HG03064 (cell line): ENCODE results near the gene GCN1.

Source experiments
- ATAC-seq: cut with Tn5 transposase; IDR thresholded peaks from one replicate; pipeline ENCODE4 v1.9.1; 2021; ENCODE audit warnings: low read depth; ENCODE audit not compliant: unreplicated experiment

The GCN1 gene

DNA sequence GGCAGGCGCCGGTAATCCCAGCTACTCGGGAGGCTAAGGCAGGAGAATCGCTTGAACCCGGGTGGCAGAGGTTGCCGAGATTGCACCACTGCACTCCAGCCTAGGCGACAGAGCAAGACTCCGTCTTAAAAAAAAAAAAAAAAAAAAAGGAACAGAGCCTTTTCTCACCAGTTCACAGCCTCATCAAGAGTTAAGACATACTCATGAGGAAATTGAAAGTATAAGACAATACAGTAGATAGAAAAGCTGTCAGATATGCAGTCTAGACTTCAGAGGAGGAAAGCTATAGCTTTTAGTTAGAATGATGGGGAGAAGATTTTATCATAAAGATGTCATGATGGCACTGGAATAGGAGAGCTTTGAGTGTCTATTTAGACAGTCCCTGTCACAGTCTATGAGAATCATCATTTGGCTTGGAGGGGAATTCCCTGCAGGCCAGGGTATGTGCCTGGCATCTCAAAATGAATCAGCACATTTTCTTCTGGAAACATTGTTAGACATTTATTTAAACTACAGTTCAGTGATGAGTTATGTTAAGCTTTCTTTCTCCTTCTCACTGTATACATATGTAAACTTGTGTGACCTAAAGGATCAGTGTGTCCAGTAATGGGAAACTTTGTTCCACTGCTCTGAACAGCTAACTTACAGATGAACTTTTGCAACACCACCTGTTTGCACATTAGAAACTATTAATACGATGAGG, 75.1 kb downstream of the GCN1 start:
- ATAC-seq: no peak

DNA sequence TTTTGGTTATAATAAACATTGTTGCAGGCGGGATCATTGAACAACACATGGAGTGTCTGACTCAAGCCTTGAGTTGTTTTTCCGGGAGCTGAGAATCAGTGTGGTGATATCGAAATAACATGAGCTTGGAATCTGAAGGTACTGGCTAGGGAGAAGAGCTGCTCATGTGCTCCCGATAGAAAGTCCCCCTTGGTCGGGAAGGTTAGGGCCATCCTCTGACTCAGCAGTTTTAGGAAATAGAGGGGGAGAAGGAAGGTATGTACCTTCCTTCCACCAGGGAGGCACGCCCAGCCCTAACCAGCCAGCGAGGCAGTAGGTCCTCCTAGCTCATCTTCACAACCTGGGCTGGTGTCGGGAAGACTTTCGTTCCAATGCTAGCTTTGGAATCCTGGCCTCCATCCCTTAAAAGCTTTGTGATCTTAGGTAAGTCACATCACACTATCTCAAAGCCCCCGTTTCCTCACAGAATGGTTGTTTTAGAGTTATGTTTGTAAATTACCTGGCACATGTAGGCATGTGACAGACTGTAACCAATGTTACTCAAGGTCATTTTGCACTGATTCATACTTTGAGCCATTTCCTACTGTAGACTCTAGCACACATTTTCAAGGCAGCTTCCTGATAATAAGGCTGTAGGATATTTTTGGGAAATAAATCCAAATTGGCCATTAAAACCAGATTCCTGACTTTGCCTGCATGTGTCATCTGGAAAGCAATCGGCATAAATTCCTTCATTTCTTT, 76.0 kb downstream of the GCN1 start:
- no peak for ATAC-seq

DNA sequence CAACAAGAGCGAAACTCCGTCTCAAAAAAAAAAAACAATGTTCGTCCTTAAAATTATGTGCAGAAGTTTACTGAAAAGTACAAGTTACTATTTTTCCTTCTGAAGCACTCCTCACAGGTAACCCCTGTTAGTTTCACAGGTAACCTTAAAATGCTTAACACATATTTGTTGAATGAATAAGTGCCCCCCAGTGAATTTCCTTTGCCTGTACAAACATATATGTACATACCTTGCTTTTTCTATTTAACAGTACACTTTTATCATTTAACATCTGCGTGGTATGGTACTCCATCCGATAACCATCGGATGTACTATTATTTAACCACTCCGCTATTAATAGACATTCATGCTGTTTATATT, 76.6 kb downstream of the GCN1 start:
- ATAC-seq: no peak

DNA sequence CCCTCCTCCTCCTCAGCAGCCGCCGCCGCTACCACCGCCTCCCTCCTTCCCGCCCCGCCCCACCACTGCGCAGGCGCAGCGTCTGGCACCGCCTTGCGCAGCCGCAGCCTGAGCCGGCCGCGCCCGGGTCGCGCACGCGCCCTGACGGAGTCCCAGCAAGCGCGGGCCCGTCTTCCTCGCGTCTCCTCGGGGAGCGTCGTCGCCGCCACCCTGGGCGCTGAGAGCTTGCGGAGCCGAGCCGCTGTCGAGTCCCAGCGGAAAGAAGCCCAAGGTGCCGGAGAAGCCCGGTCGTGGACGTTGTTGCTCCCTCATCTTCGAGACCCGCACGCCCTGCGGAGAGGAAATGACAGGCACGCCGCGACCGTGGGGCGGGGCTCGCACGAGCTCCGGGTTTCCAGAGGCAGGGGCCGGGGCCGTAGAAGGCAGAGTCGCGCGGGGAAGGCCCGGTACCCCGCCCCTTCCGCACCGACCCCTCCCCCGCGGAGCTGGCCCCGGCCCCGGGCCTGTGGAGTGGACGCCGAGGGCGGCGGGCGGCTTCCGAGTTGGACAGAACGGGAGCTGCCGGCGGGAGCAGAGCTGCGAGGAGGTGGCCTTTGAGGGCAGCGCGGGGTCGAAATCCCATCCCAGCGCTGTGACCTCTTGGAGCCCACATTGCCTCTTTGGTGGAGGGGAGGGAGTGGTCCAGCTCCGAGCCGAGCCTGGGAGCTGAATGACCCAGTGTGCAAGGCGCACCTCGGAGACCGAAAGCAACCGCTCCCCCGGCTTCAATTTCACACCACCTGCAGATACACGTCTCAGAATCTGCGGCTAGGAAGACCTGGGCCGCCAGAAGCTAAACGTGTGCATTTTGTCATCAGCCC, 77.5 kb downstream of the GCN1 start:
- ATAC-seq: peak; percentile 38

DNA sequence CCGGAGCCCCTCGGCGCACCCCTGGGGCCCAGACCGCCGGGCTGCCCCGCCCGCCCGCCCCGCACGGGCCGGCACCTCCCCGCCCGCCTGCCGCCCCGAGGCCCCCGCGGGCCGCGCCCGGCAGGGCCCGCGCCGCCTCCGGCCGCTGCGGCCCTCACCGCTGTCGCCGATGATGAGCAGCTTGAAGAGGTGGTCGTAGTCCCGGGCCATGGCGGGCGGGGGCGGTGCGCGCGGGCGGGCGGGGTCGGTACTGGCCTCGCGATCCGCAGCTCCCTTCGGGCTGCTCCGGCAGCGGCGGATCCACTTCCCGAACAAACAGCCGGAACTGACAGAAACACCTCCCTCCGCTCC, 78.1 kb downstream of the GCN1 start, which contains the start of gene RAB35:
RAB35 (minus strand) TSS at position 313 of the 351 bp plus-strand sequence; CDS start at position 210, 103 bp downstream.
- ATAC-seq: peak; percentile 0

DNA sequence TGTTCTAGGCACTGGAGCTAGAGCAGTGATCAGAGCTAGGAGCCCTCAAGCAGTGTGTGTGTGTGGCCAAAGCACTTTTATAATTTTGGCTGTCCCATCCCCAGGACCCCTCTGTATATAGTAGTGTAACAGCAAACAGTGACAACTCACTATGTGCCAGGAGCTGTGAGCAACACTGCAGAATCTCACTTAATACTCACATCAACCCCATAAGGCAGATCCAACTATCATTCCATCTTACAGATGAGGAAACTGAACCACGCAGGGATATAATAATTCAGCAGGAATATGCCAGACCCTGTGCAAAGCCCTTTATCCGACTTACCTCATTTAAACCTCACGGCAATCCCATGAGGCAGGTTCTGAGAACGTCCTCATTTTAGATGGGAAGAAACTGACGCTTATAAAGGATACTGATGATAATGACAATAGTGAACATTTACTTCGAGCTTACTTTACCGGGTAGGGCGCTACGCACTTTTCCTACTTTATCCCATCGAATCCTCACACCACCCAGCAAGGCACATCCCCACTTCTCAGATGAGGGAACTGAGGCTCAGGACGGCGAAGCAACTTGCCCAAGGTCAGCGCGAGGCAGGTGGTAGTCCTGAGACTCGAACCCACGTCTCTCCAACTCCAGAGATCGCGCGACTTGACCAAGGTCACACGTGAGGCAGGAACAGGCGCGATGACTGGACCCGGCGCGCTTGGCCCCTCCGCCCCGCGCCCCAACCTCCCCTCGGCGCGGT, 78.6 kb downstream of the GCN1 start:
- ATAC-seq: no peak

DNA sequence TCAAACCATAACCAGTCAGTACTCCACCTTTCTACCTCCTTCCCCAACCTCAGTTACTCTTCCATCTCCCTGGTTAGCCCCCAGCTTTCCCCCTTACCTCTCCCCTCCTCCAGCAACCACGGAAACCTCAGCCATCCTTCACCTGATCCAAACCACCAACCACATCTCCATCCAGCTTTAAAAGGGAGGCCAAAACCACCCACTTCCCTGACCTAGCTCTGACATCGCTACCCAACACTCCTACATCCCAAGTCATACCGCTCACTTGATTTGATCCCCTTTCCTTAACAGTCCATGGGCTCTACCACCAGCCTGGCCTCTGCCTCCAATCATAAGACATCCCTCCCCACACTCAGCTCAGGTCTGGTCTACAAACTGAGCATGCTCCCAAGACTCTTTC, 79.4 kb downstream of the GCN1 start:
- ATAC-seq: no peak

DNA sequence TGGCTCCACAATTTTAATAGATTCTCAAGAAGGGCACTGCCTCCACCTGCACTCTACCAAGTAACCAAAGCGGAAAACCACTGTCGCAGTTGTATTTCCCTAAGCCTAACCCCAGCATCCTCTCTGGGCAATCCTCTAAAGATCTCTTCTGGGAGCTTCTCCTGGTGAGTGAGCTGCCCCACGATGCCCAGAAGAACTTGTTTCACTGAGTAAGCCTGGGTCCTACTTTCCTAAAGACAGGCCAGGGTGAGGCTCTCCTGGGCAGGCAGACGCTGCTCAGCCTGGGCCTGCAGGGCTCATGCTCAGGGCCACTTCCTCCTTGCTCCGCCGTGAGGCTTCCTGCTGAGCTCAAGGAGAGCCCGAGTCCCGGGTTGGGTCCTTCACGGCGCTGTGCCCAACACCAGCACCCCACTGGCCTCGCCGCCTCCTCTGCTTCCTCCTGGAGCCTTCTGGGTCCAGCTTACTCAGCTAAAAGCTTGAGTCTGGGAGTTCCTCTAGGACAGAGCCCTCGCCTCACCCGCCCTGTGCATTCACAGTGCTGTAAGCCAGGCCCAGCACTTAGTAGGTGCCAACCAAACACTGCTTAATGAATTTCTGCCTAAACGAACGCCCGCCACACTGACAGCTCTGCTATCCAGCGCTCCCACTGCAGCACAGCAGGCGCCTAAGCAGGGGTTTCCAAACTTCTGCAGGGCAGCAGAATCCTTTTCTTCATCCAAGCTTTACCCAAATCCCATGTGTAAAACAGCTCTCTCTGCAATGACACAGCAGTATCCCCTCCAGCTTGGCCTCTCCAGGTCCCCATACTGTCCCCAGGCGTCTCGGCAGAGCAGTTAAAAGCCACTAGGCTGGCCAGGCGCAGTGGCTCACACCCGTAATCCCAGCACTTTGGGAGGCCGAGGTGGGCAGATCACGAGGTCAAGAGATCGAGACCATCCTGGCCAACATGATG, 83.7 kb downstream of the GCN1 start:
- ATAC-seq: peak; percentile 60

DNA sequence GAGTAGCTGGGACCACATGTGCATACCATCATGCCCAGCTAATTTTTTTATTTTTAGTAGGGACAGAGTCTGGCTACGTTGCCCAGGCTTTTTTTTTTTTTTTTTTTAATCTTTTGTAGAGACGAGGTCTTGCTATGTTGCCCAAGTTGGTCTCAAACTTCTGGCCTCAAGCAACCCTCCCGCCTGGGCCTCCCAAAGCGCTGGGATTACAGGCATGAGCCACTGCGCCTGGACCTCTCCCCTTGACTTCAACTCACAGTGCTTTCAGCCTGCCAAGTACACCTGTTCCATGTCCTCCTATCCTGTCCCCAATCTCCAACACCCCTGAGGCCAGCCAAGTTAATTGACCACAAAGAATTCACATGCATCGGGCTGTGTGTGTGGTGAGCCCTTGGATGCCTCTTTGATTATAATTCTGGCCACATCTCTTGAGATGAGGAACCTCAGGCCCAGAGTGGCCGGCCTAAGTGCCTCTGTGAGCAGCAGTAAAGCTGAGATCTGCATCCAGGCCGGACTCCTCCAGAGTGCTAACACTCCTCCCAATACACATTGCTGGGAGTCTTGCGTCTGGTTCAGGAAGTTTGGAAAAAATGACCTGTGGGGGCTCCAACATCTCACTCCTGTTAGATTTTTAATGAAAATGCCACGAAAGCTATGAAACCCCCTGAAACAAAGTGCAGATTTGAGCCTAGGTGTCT, 84.8 kb downstream of the GCN1 start:
- ATAC-seq: no peak

DNA sequence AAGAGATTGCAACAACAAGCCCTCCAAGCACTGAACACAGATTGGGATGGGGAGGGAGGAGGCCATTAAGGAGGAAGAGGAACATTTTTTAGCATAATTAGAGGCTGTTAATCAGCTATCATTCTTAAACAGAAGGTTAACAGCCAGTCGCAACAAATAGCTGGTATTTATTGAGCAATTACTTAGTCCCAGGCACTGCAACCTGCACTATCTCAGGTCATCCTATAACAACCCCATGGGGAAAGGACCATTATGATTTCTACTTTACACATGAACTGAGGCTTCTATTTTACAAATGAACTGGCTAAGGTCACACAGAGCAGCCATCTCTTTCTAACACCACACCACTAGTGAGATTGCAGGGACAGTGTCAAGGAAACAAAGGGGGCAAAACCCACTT, 88.4 kb downstream of the GCN1 start:
- ATAC-seq: no peak

DNA sequence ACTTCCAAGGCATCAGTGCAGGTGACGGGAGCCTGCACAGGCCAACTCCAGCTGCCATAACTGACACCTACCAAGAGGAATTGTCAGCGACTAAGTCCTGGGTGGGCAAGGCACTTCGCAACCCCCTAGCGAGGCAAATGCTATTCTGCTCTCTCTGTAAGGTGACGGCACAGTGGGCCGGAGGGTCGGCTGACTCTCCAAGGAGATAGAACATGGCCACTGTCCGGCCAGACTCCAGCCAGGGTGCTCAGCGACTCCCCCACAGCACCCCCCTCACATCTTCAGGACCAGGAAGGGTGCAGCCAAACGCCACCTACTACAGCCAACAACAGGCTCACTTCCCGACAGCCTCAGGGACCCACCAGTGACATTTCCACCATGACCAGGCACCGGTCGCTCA, 91.1 kb downstream of the GCN1 start:
- ATAC-seq: no peak

DNA sequence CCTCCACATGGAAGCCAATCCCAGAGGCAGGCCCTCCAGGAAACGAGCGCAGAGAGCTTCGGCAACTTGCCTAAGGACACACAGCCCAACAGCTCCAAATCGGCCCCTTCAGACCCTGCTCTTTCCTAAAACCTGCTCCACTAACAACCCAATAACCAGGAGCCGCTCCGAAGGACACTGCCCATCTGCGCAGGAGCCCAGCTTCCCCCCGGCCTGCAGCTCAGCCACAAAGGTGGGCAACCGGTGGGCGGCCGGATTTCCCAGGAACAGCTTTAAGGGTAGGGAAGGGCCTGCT, 91.5 kb downstream of the GCN1 start:
- no peak for ATAC-seq

DNA sequence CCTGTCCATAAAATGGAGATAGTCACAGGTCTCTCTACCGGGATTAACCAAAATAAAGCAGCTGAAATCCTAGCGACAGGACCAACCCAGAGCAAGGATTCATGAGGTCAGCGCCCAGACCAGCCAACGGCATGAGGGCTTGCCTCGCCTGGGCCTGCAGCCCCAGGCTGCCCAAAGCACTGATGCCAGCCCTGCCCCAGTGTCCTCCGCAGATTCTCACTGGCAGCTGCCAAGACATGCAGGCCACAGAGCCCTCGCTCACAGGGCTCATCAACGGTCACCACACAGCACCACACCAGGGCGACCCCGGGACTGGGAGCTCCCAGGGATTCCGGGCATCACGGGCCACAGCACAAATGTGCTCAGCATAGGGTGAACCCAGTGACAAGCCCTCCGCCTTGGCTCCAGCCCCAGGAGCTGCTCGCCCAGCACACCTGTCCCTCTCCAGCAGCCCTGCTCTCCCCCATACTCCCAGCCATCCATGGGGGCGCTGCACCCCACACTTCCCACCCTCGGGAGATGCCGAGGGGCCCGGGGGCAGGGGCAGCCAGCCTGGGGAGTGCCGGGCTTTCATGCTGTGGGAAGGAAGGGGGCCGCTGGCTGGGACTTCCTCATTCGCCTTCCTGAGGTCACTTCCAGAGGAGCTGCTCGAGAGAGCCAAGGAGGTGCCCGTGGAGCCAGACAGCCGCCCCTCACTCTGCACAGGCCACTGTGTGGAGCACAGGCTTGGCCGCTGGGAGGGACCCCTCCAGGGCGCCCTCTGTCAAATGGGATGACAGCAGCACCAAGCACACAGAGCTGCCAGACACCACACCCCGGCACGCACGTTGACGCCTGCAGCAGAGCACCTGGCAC, 92.1 kb downstream of the GCN1 start:
- ATAC-seq: no peak

DNA sequence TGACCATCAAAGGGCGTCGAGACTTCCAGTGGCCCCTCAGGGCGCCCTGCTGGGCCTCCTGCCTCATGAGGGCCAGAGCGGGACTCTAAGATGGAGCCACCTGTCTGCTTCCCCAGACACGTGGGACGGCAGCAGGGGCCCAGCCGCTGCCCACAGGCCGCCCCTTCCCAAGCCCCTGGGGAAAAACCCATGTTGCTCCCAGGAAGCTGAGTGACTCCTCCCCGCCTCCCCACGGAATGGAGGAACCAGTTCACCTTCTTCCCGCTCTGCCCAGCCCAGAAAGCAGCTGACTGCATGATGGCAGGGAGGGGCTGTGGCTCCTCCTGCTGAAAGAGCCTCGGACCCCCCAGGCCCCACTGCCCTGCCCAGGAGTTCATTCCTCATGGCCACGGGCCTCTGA, 92.9 kb downstream of the GCN1 start:
- ATAC-seq: no peak

DNA sequence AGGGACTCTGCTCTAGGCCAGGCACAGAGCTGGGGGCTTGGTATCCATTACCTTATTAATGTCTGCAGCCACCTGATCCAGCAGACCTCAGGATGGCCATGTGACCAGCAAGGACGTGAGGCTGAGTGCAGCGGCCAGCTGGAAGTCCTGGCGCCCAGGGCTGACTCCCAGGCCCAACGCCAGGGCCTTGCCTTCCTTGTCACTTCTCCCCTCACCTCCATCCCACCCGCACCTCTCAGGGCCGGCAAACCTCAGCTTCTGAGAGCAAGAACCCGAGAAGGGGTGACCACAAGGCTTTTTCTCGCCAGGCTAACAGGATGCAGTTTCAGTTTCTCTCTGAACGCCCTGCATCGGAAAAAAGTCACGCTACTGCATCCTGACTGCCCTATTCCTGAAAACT, 93.3 kb downstream of the GCN1 start:
- ATAC-seq: no peak

DNA sequence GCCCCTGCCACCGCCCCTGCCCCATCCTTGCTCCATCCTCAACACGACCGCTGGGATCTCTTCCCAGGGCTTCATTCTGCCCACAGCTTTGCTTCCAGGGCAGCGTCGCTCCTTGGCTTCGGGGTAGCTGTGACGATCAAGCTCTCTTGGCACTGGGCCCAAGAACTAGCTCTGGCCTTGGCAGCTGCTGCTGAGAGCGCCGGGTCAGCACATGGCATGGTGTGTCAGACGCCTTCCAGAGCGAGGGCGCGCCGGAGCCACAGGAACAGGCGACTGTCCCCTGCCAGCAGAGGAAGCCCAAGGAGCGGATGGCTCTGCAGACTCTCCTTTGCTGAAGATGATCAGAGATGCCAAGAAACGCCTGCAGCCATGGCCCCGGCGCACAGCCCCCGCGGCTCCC, 93.9 kb downstream of the GCN1 start:
- ATAC-seq: no peak

DNA sequence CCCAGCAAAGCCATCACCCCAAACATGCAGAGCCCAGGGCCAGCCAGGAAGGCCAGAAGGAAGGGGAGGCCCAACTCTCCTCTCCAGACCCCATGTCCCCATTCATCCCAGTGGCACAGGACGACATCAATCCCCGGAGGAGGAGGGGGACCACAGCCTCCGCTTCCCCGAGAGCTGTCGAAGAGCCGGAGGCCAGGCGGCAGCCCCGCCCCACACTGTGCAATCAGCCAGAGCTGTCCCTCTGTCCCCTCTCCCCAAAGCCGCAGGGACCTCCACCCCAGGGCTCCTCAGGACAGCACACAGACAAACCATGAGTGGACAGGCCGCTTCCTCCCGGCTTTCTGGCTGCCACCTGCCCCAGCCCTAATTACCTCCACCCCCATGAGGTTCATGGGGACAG, 94.8 kb downstream of the GCN1 start:
- ATAC-seq: no peak

DNA sequence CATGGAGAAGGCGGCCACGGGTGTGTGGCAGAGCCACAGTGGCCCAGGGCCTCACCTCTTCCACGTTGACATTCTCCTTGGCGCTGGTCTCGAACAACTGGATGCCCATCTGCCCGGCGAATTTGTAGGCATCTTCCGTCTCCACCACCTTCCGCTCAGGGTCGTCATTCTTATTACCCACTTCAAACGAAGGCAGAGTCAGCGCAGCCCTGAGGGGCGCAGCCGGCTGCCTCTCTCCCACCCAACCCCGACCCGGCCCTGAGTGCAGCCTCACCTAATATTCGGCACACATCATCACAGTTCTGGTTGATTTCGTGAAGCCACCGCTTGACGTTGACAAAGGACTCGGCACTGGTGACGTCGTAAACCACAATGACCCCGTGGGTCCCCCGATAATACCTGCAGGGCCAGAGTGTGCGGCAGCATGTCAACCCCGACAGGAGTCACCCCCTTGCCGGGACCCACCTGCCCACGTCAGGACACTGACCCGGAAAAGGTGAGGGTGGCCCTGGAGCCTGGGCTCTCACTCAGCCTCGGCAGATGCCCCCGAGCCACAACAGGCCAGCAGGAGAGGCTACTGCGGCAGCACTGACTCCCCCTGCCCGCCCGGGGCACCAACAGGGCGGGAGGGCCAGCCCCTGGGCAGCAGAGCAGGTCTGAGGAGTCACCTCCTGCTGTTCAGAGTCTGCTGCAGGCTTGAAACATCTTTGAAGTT, 95.6 kb downstream of the GCN1 start:
- ATAC-seq: no peak
